GM21576 (cell line): ENCODE results near the gene SMYD3.
A peak's percentile ranks its signal among the peaks of the same experiment; 100 is the strongest.

Source experiments
- ATAC-seq: cut with Tn5 transposase; IDR thresholded peaks from one replicate; pipeline ENCODE4 v1.9.1; 2021; ENCODE audit warnings: mild to moderate bottlenecking, moderate library complexity; ENCODE audit not compliant: unreplicated experiment

The SMYD3 gene

GRCh38 chr1:246001142-246001836 lies 505.8 kb downstream of the SMYD3 start:
- no peak for ATAC-seq

GRCh38 chr1:246000638-246001015 lies 506.5 kb downstream of the SMYD3 start:
- no peak for ATAC-seq

- ATAC-seq: peak; percentile 84
Measured at GRCh38 chr1:245999697-246000637, 507.1 kb downstream of the SMYD3 start.

- no peak for ATAC-seq
Measured at GRCh38 chr1:245997471-245998258, 509.4 kb downstream of the SMYD3 start.

- ATAC-seq: no peak
Measured at GRCh38 chr1:245996811-245997210, 510.3 kb downstream of the SMYD3 start.

GRCh38 chr1:245995474-245995873 lies 511.6 kb downstream of the SMYD3 start:
- no peak for ATAC-seq

GRCh38 chr1:245991266-245991665 lies 515.8 kb downstream of the SMYD3 start:
- no peak for ATAC-seq

- no peak for ATAC-seq
Measured at GRCh38 chr1:245990315-245991022, 516.6 kb downstream of the SMYD3 start.

- ATAC-seq: no peak
Measured at GRCh38 chr1:245988393-245989078, 518.5 kb downstream of the SMYD3 start.

GRCh38 chr1:245987997-245988392 lies 519.1 kb downstream of the SMYD3 start:
- ATAC-seq: no peak

GRCh38 chr1:245987577-245987976 lies 519.5 kb downstream of the SMYD3 start:
- no peak for ATAC-seq

GRCh38 chr1:245987219-245987545 lies 519.9 kb downstream of the SMYD3 start:
- ATAC-seq: no peak

- no peak for ATAC-seq
Measured at GRCh38 chr1:245986404-245987218, 520.5 kb downstream of the SMYD3 start.

GRCh38 chr1:245984390-245985155 lies 522.5 kb downstream of the SMYD3 start:
- ATAC-seq: no peak

- ATAC-seq: no peak
Measured at GRCh38 chr1:245983294-245983967, 523.6 kb downstream of the SMYD3 start.

GRCh38 chr1:245979589-245979988 lies 527.5 kb downstream of the SMYD3 start:
- ATAC-seq: no peak

GRCh38 chr1:245978915-245979314 lies 528.2 kb downstream of the SMYD3 start:
- ATAC-seq: no peak

- ATAC-seq: no peak
Measured at GRCh38 chr1:245972476-245972875, 534.6 kb downstream of the SMYD3 start.
